VCaP (cell line): ENCODE results near the gene MSH3.

Source experiments
- H3K27ac ChIP-seq: fragments of 450-650 bp; 2 replicates; pipeline ENCODE4 v1.5.1; 2017
- TF ChIP-seq, protein P1 (sequence below): fragments of 450-650 bp; conservative IDR thresholded peaks from 2 replicates; pipeline ENCODE4 v1.5.1; 2017; ENCODE audit warnings: mild to moderate bottlenecking, moderate library complexity

MSH3 gene

GRCh38 chr5:80912479-80912878 lies 258.0 kb downstream of the MSH3 start:
- no peak overlapping the region for H3K27ac ChIP-seq
- TF ChIP-seq, protein P1, sequence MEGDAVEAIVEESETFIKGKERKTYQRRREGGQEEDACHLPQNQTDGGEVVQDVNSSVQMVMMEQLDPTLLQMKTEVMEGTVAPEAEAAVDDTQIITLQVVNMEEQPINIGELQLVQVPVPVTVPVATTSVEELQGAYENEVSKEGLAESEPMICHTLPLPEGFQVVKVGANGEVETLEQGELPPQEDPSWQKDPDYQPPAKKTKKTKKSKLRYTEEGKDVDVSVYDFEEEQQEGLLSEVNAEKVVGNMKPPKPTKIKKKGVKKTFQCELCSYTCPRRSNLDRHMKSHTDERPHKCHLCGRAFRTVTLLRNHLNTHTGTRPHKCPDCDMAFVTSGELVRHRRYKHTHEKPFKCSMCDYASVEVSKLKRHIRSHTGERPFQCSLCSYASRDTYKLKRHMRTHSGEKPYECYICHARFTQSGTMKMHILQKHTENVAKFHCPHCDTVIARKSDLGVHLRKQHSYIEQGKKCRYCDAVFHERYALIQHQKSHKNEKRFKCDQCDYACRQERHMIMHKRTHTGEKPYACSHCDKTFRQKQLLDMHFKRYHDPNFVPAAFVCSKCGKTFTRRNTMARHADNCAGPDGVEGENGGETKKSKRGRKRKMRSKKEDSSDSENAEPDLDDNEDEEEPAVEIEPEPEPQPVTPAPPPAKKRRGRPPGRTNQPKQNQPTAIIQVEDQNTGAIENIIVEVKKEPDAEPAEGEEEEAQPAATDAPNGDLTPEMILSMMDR: no peak

GRCh38 chr5:80915716-80916115 lies 261.3 kb downstream of the MSH3 start:
- no peak overlapping the region for H3K27ac ChIP-seq
- TF ChIP-seq, protein P1: no peak

DNA sequence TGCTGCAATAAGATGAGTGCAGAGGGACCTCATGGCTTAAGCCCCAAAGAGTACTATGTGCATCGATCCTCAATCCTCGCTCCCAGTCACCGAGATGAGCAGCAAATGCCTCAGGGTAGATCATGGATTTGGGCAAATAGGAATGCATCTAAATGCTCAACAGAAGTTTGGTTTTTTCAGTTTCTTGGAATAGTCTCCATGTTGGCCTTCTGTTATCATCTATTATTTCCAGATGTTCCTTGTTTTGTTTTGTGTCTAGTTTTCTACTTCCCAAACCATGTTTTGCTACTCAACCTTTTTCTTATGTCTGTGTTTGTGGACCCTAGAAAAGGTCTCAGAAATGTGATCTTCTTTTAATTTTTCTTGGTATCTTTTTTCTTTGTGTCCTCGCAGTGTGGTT lies 262.2 kb downstream of the MSH3 start:
- TF ChIP-seq, protein P1: no peak
- H3K27ac ChIP-seq: no peak overlapping the region

DNA sequence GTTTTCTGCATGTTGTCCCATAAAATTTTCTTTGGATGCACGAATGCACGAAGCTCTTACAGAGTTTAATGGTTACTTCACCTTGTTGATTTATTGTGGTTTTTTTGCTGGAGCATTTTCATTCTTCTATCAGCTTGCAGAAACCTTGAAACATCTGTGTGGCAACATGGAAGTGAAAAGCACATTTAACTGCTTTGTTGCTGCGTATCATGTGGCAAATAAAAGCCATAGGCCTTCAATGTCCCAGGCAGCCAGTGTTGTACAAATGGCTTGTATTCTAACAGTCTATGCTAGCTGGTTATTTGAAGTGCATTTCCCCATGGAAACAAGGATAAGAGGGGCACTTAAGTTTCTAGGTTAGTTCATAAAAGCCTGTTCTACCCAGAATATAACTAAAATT lies 263.2 kb downstream of the MSH3 start:
- no peak overlapping the region for H3K27ac ChIP-seq
- TF ChIP-seq, protein P1: no peak

GRCh38 chr5:80919678-80920196 lies 265.3 kb downstream of the MSH3 start:
- TF ChIP-seq, protein P1: no peak
- H3K27ac ChIP-seq: no peak overlapping the region

DNA sequence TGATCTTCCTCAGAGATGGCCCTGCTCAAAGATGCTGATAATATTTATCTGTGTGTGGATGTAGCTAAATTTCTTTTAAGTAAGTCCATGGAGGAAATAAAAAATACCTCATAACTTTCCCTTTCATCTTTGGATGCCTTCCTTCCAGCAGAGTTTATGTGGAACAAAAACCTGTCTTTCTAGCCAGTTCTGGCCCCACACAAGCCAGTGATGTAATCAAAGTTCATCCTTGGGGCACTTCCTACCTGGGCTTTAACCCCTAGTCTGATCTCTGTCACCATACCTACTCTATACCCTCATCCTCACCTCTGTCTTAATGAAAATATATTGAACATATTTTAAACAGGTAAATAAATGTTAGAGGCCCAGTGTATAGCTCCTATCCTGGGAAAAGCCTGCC lies 265.9 kb downstream of the MSH3 start:
- H3K27ac ChIP-seq: no peak overlapping the region
- TF ChIP-seq, protein P1: no peak

- TF ChIP-seq, protein P1: no peak
- H3K27ac ChIP-seq: no peak overlapping the region
Observed at GRCh38 chr5:80921026-80921425, 266.6 kb downstream of the MSH3 start.

DNA sequence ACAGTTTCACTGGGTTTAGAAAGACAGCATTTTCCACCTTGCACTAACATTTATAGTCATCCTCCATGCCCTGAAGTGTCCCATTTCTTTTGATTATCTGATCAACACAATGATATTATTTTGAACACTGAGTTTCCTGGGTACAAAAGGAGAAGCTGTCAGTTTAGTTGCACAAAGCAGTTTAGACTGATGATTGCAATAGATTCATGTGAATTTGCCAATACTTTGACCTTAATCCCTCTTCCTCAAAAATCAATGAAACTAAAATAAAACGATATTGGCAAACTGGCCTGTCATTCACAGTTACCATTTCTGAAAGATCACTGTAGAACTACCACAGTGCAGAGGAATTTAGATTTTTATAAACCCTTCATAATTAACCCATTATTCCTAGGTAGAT lies 271.5 kb downstream of the MSH3 start:
- H3K27ac ChIP-seq: no peak overlapping the region
- TF ChIP-seq, protein P1: no peak
